Stimulated activated effector memory CD8-positive, alpha-beta T cell treated with anti-CD3 and anti-CD28 coated beads, Interleukin-12 subunit alpha, Interleukin-12 subunit beta, amount 100 ng/mL, for 72 hours (primary cell): Measurements from ENCODE around the gene SLC10A7.
A peak's percentile ranks its signal among the peaks of the same experiment; 100 is the strongest.

Source experiments
- ATAC-seq: fragments of 150-1000 bp; cut with Tn5 transposase; 2 replicates; pipeline ENCODE4 v1.10.0; 2021
- DNase-seq, 2 donors: peaks; one replicate each; pipeline ENCODE4 v3.0.0; 2021 to 2022; ENCODE audit warnings: low spot score in 2 of 2
- H3K27ac Mint-ChIP-seq: one replicate; pipeline ENCODE4 v1.8.0; 2022; ENCODE audit warnings: mild to moderate bottlenecking, mixed read lengths
- H3K36me3 Mint-ChIP-seq: one replicate; pipeline ENCODE4 v1.8.0; 2022; ENCODE audit warnings: mild to moderate bottlenecking, mixed read lengths
- H3K4me1 Mint-ChIP-seq: one replicate; pipeline ENCODE4 v1.8.0; 2022; ENCODE audit warnings: mixed read lengths
- H3K4me3 Mint-ChIP-seq: one replicate; pipeline ENCODE4 v1.8.0; 2022; ENCODE audit warnings: mild to moderate bottlenecking, mixed read lengths
- H3K9me3 Mint-ChIP-seq: one replicate; pipeline ENCODE4 v1.8.0; 2022; ENCODE audit warnings: mixed read lengths

SLC10A7 gene

GRCh38 chr4:146472404-146472803 lies 49.3 kb downstream of the SLC10A7 start:
- no peak overlapping the region for H3K27ac Mint-ChIP-seq
- no peaks in the 10 kb centered on the region for H3K4me1 Mint-ChIP-seq
- H3K9me3 Mint-ChIP-seq, result no peaks in the 10 kb centered on the region
- DNase-seq, result no peak
- no peaks in the 10 kb centered on the region for H3K36me3 Mint-ChIP-seq
- no peak overlapping the region for H3K4me3 Mint-ChIP-seq
- no peak for ATAC-seq

DNA sequence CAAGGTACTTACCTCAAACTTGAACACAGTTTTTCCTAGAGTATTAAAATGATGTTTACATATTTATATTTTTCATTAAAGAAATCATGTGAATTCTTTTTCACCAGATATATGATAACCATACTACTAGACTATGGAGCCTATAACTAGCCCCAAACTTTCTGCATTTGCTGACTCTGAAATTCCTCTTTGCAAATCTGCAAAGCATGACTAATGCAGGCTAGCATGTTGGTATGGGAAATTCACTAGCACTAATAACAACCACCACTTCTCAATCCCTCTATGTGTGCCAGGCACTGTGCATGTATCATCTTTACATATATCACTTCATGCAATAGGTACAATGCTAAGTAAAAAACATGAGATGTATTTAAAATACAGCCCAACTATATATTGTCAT lies 51.1 kb downstream of the SLC10A7 start:
- Mint-ChIP-seq H3K9me3 (no peaks in the 10 kb centered on the region), H3K4me3 (no peak overlapping the region), H3K4me1 (no peaks in the 10 kb centered on the region), H3K36me3 (no peaks in the 10 kb centered on the region), H3K27ac (no peak overlapping the region)
- DNase-seq (no peak), ATAC-seq (no peak)

- H3K27ac Mint-ChIP-seq, result no peak overlapping the region
- ATAC-seq (no peak), DNase-seq (no peak)
- H3K36me3 Mint-ChIP-seq, result no peaks in the 10 kb centered on the region
- no peaks in the 10 kb centered on the region for H3K4me1 Mint-ChIP-seq
- no peak overlapping the region for H3K4me3 Mint-ChIP-seq
- H3K9me3 Mint-ChIP-seq, result no peaks in the 10 kb centered on the region
Measured at GRCh38 chr4:146469022-146469421, 52.7 kb downstream of the SLC10A7 start.

GRCh38 chr4:146465628-146466027 lies 56.1 kb downstream of the SLC10A7 start:
- Mint-ChIP-seq H3K9me3 (no peaks in the 10 kb centered on the region), H3K36me3 (no peaks in the 10 kb centered on the region), H3K4me1 (peaks cover under 1% of the 10 kb centered on the region), H3K27ac (no peak overlapping the region), H3K4me3 (no peak overlapping the region)
- ATAC-seq (peak; percentile 51), DNase-seq (no peak)

DNA sequence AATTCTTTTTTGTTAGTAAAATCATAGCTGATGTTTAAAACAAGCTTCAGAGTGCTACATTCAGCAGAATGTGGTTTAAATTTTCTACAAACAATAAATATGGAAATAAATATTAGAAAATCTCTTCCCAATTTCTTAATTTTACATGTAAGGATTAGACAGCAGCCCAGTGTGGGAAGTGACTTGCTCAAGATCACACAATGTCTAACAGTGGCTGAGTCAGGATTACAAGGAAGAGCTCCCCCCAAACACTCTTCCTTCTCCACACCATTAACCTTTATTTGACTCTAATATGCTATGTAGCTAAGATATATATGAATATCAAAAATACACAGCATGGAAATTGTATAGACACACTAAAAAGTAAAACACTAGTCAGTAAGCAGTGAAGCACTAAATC lies 59.5 kb downstream of the SLC10A7 start:
- Mint-ChIP-seq H3K9me3 (no peaks in the 10 kb centered on the region), H3K27ac (no peak overlapping the region), H3K4me1 (peaks cover 15% of the 10 kb centered on the region), H3K4me3 (no peak overlapping the region), H3K36me3 (no peaks in the 10 kb centered on the region)
- no peak for ATAC-seq
- no peak for DNase-seq

DNA sequence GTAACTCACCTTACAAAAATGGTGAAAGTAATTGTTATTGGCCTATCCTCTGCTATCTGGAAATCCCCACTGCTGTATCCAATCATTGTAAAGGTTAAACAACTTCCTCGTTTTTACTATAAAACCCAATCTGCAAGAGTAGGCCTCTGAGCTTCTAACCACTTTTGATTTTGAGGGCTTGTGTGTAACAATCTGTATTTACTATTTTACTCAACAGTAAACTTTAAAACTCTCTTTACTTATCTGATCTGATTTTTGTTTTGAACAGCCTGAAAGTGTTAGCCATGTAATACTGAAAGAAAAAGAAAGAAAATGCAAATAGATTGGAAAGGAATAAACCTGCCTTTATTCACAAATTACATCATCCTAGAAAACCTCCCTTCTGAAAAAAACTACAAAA lies 63.1 kb downstream of the SLC10A7 start:
- Mint-ChIP-seq H3K27ac (peak overlapping the region; percentile 81), H3K36me3 (no peaks in the 10 kb centered on the region), H3K9me3 (no peaks in the 10 kb centered on the region), H3K4me3 (peak overlapping the region; percentile 27), H3K4me1 (peaks cover 15% of the 10 kb centered on the region)
- ATAC-seq (peak; percentile 99), DNase-seq (no peak)

- H3K27ac Mint-ChIP-seq, result no peak overlapping the region
- no peaks in the 10 kb centered on the region for H3K36me3 Mint-ChIP-seq
Measured at GRCh38 chr4:146456681-146457080, 65.1 kb downstream of the SLC10A7 start.

GRCh38 chr4:146453181-146453807 lies 68.4 kb downstream of the SLC10A7 start:
- no peak overlapping the region for H3K4me3 Mint-ChIP-seq
- H3K9me3 Mint-ChIP-seq, result no peaks in the 10 kb centered on the region
- H3K36me3 Mint-ChIP-seq, result no peaks in the 10 kb centered on the region
- DNase-seq (no peak), ATAC-seq (no peak)
- no peak overlapping the region for H3K27ac Mint-ChIP-seq
- H3K4me1 Mint-ChIP-seq, result peaks cover 38% of the 10 kb centered on the region

More at GRCh38 chr4:146456681-146457080, 65.1 kb downstream of the SLC10A7 start:
- Mint-ChIP-seq H3K4me1 (peaks cover 19% of the 10 kb centered on the region), H3K4me3 (no peak overlapping the region), H3K9me3 (no peaks in the 10 kb centered on the region)
- ATAC-seq (no peak), DNase-seq (no peak)

DNA sequence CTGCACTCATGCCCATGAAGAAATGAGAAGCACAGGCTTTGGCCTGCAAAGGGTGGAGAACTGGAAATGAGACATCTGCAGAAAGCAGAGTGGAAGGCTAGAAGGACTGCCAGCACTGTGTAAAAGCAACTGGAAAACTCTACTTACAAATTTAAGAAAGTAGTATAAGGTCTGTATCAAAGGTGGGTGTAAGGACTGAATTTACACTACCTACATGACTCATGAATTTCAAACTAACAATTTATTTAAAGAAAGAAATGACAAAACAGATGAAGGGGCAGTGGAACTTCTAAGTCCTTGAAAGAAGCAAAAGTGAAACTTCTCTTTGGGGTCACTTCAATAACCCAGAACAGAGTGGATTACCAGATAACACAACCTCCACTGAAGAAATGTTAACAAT lies 71.2 kb downstream of the SLC10A7 start:
- H3K9me3 Mint-ChIP-seq, result no peaks in the 10 kb centered on the region
- H3K27ac Mint-ChIP-seq, result peak overlapping the region; percentile 41
- DNase-seq (no peak), ATAC-seq (peak; percentile 92)
- H3K36me3 Mint-ChIP-seq, result no peaks in the 10 kb centered on the region
- H3K4me1 Mint-ChIP-seq, result peaks cover 34% of the 10 kb centered on the region
- H3K4me3 Mint-ChIP-seq, result peak overlapping the region; percentile 48

DNA sequence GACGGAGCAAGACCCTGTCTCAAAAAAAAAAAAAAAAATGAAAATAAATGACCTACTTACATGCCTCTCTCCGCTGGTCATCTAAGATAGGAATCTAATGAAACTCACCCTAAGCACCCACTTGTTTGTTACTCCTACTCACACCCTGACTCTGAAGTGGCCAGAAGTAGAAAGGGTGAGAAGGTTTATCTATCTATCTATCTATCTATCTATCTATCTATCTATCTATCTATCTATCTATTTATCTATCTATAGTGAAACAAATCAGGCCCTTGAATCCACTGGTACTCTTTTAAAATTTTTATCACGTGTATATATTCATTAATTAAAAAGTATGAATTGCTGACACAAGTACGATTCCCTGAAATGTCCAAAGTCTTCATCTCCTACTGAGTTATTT lies 75.2 kb downstream of the SLC10A7 start:
- Mint-ChIP-seq H3K4me3 (no peak overlapping the region), H3K27ac (no peak overlapping the region), H3K36me3 (no peaks in the 10 kb centered on the region), H3K4me1 (peaks cover 28% of the 10 kb centered on the region), H3K9me3 (peaks cover 3% of the 10 kb centered on the region)
- ATAC-seq (no peak), DNase-seq (no peak)

GRCh38 chr4:146445198-146446150 lies 76.3 kb downstream of the SLC10A7 start:
- Mint-ChIP-seq H3K4me3 (no peak overlapping the region), H3K36me3 (no peaks in the 10 kb centered on the region), H3K27ac (no peak overlapping the region), H3K4me1 (peaks cover 17% of the 10 kb centered on the region), H3K9me3 (peaks cover 3% of the 10 kb centered on the region)
- no peak for ATAC-seq
- no peak for DNase-seq

- ATAC-seq (no peak), DNase-seq (no peak)
- H3K36me3 Mint-ChIP-seq, result no peaks in the 10 kb centered on the region
- peaks cover 3% of the 10 kb centered on the region for H3K9me3 Mint-ChIP-seq
- H3K4me3 Mint-ChIP-seq, result no peak overlapping the region
- H3K27ac Mint-ChIP-seq, result no peak overlapping the region
- H3K4me1 Mint-ChIP-seq, result no peaks in the 10 kb centered on the region
Measured at GRCh38 chr4:146443525-146443924, 78.2 kb downstream of the SLC10A7 start.

DNA sequence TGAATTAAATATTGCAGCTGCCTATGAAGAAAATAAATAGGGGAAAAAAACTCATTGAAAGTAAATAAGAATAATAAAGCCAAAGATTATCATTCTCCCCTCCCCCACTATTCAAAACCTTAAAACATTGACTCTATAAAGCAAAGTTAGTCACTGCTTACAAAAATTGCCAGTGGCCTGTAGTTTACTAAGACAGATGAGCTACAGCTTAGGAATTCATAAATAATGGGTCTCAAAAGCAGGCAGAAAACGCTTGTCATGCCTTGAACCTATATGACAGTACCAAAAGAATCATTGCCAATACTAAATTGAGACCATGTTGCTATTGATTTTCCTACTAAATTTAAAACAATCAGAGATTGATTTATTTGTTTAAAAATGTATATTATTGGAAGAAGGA lies 78.9 kb downstream of the SLC10A7 start:
- H3K9me3 Mint-ChIP-seq, result peaks cover 3% of the 10 kb centered on the region
- H3K4me3 Mint-ChIP-seq, result no peak overlapping the region
- no peak for DNase-seq
- ATAC-seq, result no peak
- H3K4me1 Mint-ChIP-seq, result no peaks in the 10 kb centered on the region
- H3K36me3 Mint-ChIP-seq, result no peaks in the 10 kb centered on the region
- H3K27ac Mint-ChIP-seq, result no peak overlapping the region

DNA sequence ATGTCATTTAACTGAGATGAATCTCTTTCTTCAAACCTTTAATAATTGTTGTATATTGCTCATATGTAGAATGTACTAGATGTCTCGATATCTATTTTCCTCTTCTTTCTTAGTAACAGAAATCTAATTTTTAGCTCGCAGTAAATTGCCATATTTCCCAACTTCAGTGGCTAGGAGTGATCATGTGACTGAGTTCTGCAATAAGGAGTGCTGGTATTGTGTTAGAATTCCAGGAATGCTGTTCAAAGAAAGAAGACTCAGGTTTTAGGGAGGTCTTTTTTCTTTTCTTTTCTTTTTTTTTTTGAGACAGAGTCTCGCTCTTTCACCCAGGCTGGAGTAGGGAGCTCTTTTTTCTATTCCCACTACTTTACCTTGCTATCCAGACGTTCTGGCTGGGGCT lies 81.7 kb downstream of the SLC10A7 start:
- Mint-ChIP-seq H3K9me3 (peaks cover under 1% of the 10 kb centered on the region), H3K36me3 (no peaks in the 10 kb centered on the region), H3K4me3 (no peak overlapping the region), H3K27ac (no peak overlapping the region), H3K4me1 (no peaks in the 10 kb centered on the region)
- no peak for ATAC-seq
- DNase-seq, result no peak

DNA sequence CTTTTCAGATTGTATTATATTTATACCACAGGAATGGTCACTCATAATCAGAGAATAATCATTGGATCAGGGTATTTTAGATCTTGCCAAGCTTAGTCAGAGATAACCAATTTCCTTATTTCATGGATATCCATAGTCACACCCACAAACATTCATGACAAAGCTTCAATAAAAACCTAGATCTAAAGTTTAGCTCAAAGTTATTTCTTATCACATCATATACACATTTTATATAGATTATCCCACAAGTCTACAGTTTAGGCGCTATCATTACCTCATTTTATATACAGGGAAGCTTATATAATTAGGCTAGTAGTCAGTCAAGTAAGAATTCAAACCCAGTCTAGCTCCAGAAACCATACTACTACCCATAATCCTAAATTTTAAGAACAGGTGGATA lies 82.3 kb downstream of the SLC10A7 start:
- Mint-ChIP-seq H3K36me3 (no peaks in the 10 kb centered on the region), H3K4me1 (no peaks in the 10 kb centered on the region), H3K4me3 (no peak overlapping the region), H3K9me3 (no peaks in the 10 kb centered on the region), H3K27ac (no peak overlapping the region)
- DNase-seq (no peak), ATAC-seq (no peak)

- no peak for DNase-seq
- no peaks in the 10 kb centered on the region for H3K36me3 Mint-ChIP-seq
- no peak overlapping the region for H3K4me3 Mint-ChIP-seq
- no peak for ATAC-seq
- no peak overlapping the region for H3K27ac Mint-ChIP-seq
- H3K9me3 Mint-ChIP-seq, result no peaks in the 10 kb centered on the region
- no peaks in the 10 kb centered on the region for H3K4me1 Mint-ChIP-seq
Measured at GRCh38 chr4:146437778-146438177, 84.0 kb downstream of the SLC10A7 start.
